ENCODE measurements around the gene PHF23.

GRCh38 chr17:7280519-7281073 lies 41.3 kb upstream of the PHF23 start:
- TF ChIP-seq CTCF (IDR thresholded peaks at IDR 0.05 in 8 of 11, conservative IDR thresholded peaks at IDR 0.05 in 3 of 11) (peak; percentile 77 to 98 (median 94)), POLR2AphosphoS5 (IDR thresholded peaks at IDR 0.05) (peak in 2 of 3 donors; percentile 60 to 71), POLR2A (IDR thresholded peaks at IDR 0.05) (no peak)
